IMR-90 (cell line): Measurements from ENCODE around the gene KIRREL2.

ENCODE experiments used
- BHLHE40 ChIP-seq: fragments of 150-350 bp; IDR thresholded peaks from 2 replicates; pipeline ENCODE4 v1.6.1; 2016; ENCODE audit warnings: mild to moderate bottlenecking, low read depth, low read length
- MXI1 ChIP-seq: IDR thresholded peaks from 2 replicates; pipeline ENCODE4 v1.6.1; 2012; ENCODE audit warnings: low read depth, mild to moderate bottlenecking, low read length, moderate library complexity, borderline replicate concordance
- POLR2A ChIP-seq: IDR thresholded peaks from 2 replicates; pipeline ENCODE4 v1.6.1; 2012; ENCODE audit warnings: mild to moderate bottlenecking, low read depth, low read length
- RCOR1 ChIP-seq: IDR thresholded peaks from 2 replicates; pipeline ENCODE4 v1.6.1; 2012; ENCODE audit warnings: mild to moderate bottlenecking, low read length, improper control_type of control experiment; ENCODE audit not compliant: insufficient replicate concordance
- RFX5 ChIP-seq: IDR thresholded peaks from 2 replicates; pipeline ENCODE4 v1.8.0; 2012; ENCODE audit warnings: low read depth, mild to moderate bottlenecking, low read length, moderate library complexity
- SMC3 ChIP-seq: fragments of 150-350 bp; IDR thresholded peaks from 2 replicates; pipeline ENCODE4 v1.6.1; 2016; ENCODE audit warnings: low read depth, mild to moderate bottlenecking, antibody characterized with exemption, low read length, moderate library complexity
- TF ChIP-seq, protein P1 (sequence below): conservative IDR thresholded peaks from 2 replicates; pipeline ENCODE4 v1.5.1; 2012; ENCODE audit warnings: mild to moderate bottlenecking, low read depth, low read length, improper control_type of control experiment
- TF ChIP-seq, protein P2 (sequence below): fragments of 150-350 bp; IDR thresholded peaks from 2 replicates; pipeline ENCODE4 v1.6.1; 2017; ENCODE audit warnings: mild to moderate bottlenecking, antibody characterized with exemption, low read length, low read depth

DNA sequence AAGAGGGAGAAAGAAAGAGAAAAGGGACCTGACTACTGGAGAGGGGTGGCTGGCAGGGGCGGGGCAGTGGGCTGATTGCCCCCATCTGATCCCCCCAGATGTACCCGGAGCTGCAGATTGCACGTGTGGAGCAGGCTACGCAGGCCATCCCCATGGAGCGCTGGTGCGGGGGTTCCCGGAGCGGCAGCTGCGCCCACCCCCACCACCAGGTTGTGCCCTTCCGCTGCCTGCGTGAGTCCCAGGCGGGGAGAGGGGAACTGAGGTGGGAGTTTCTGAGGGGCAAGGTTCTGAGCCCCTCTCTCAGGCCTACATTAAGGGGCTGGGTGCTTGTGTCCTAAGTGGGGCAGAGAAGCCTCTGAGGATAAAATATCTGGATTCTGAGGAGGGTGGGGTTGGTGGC is 14.1 kb downstream of the KIRREL2 start:
- TF ChIP-seq, protein P1, sequence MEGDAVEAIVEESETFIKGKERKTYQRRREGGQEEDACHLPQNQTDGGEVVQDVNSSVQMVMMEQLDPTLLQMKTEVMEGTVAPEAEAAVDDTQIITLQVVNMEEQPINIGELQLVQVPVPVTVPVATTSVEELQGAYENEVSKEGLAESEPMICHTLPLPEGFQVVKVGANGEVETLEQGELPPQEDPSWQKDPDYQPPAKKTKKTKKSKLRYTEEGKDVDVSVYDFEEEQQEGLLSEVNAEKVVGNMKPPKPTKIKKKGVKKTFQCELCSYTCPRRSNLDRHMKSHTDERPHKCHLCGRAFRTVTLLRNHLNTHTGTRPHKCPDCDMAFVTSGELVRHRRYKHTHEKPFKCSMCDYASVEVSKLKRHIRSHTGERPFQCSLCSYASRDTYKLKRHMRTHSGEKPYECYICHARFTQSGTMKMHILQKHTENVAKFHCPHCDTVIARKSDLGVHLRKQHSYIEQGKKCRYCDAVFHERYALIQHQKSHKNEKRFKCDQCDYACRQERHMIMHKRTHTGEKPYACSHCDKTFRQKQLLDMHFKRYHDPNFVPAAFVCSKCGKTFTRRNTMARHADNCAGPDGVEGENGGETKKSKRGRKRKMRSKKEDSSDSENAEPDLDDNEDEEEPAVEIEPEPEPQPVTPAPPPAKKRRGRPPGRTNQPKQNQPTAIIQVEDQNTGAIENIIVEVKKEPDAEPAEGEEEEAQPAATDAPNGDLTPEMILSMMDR: no peak
- TF ChIP-seq POLR2A: no peak
- TF ChIP-seq RFX5: no peak
- no peak for TF ChIP-seq SMC3
- no peak for TF ChIP-seq MXI1
- TF ChIP-seq, protein P2, sequence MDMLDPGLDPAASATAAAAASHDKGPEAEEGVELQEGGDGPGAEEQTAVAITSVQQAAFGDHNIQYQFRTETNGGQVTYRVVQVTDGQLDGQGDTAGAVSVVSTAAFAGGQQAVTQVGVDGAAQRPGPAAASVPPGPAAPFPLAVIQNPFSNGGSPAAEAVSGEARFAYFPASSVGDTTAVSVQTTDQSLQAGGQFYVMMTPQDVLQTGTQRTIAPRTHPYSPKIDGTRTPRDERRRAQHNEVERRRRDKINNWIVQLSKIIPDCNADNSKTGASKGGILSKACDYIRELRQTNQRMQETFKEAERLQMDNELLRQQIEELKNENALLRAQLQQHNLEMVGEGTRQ: no peak
- no peak for TF ChIP-seq RCOR1
- no peak for TF ChIP-seq BHLHE40
